DOHH2 (cell line): ENCODE data around the gene BBS12.
A peak's percentile ranks its signal among the peaks of the same experiment; 100 is the strongest.

ENCODE experiments used
- H3F3A ChIP-seq: fragments of 200-600 bp; sonication (generic), shearing (Covaris generic); 2 replicates; pipeline ENCODE4 v1.6.0; 2016; ENCODE audit warnings: antibody characterized with exemption, mild to moderate bottlenecking; ENCODE audit not compliant: control insufficient read depth, insufficient read depth
- H3K27ac ChIP-seq: fragments of 200-600 bp; sonication (generic); 2 replicates; pipeline ENCODE4 v1.5.1; 2014; ENCODE audit warnings: low read depth, mild to moderate bottlenecking, low read length, moderate library complexity
- H3K27me3 ChIP-seq: fragments of 200-600 bp; sonication (generic); 2 replicates; pipeline ENCODE4 v1.6.1; 2014; ENCODE audit warnings: mild to moderate bottlenecking, low read length, mixed read lengths; ENCODE audit not compliant: control insufficient read depth
- H3K36me3 ChIP-seq: fragments of 200-600 bp; sonication (generic); 2 replicates; pipeline ENCODE4 v1.6.1; 2014; ENCODE audit warnings: mild to moderate bottlenecking, low read length, moderate library complexity, mixed read lengths; ENCODE audit not compliant: control insufficient read depth
- H3K4me1 ChIP-seq: fragments of 200-600 bp; sonication (generic); 2 replicates; pipeline ENCODE4 v1.6.1; 2014; ENCODE audit warnings: mild to moderate bottlenecking, low read length, mixed read lengths; ENCODE audit not compliant: control insufficient read depth
- H3K4me2 ChIP-seq: fragments of 200-600 bp; sonication (generic); 2 replicates; pipeline ENCODE4 v1.6.0; 2014; ENCODE audit warnings: mild to moderate bottlenecking, low read length, moderate library complexity
- H3K4me3 ChIP-seq: fragments of 200-600 bp; sonication (generic); 2 replicates; pipeline ENCODE4 v1.5.1; 2014; ENCODE audit warnings: mild to moderate bottlenecking, low read length, mixed read lengths
- H3K79me2 ChIP-seq: fragments of 200-600 bp; sonication (generic); 2 replicates; pipeline ENCODE4 v1.6.1; 2014; ENCODE audit warnings: mild to moderate bottlenecking, low read length, mixed read lengths; ENCODE audit not compliant: control insufficient read depth
- H3K9me2 ChIP-seq: fragments of 200-600 bp; sonication (generic); replicated peaks from 2 replicates; pipeline ENCODE4 v1.6.1; 2014; ENCODE audit warnings: mild to moderate bottlenecking, low read length, mixed read lengths; ENCODE audit not compliant: control insufficient read depth
- H3K9me3 ChIP-seq: fragments of 200-600 bp; sonication (generic); 2 replicates; pipeline ENCODE4 v1.6.1; 2014; ENCODE audit warnings: antibody characterized with exemption, low read length, mixed read lengths; ENCODE audit not compliant: control insufficient read depth, insufficient read depth
- H4K20me1 ChIP-seq: fragments of 200-600 bp; sonication (generic); 2 replicates; pipeline ENCODE4 v1.6.0; 2014; ENCODE audit warnings: low read depth, mild to moderate bottlenecking, antibody characterized with exemption, low read length, moderate library complexity; ENCODE audit not compliant: control insufficient read depth, insufficient read depth
- EZH2phosphoT487 ChIP-seq: fragments of 200-600 bp; sonication (generic); IDR thresholded peaks from 2 replicates; pipeline ENCODE4 v1.6.1; 2017; ENCODE audit warnings: borderline replicate concordance, mild to moderate bottlenecking, antibody characterized with exemption, low read length, moderate library complexity, mixed read lengths
- TF ChIP-seq, protein P1 (sequence below): fragments of 200-600 bp; sonication (generic); IDR thresholded peaks from one replicate; pipeline ENCODE4 v1.5.1; 2014; ENCODE audit warnings: antibody characterized with exemption, mild to moderate bottlenecking, low read depth, low read length; ENCODE audit not compliant: poor library complexity, severe bottlenecking

The BBS12 gene

DNA sequence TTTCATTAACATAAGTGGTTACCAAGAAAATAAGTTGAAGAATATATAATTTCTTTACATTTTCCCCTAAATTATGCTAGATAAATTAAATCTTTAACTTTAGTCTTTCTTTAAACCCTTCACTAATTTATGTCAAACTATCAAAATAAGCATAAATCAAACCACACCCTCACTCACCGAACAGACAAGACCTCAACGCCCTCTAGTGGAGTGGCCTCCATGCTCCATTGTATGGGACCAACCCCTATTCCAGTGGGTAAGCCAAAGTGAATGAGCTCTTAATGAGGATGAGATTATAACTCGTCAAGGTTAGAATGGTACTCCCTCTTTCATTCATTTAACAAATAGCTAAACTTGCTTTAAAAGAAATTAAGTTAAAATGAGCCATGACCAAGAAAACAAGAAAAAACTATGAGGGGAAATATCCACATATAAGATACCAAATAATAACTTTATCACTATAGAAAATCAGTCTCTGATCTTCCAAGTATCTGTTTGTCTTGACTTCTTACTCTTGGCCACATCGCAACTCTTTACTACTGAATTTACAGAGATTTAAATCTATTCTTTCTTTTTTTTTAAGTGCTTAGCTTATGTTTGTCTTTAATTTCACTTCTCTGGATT, 15.6 kb upstream of the BBS12 start:
- H3K4me2 ChIP-seq: no peak overlapping the region
- no peak overlapping the region for H3K4me3 ChIP-seq
- no peaks in the 10 kb centered on the region for H3K79me2 ChIP-seq
- H3K9me2 ChIP-seq: no peaks in the 10 kb centered on the region
- H3K9me3 ChIP-seq: no peaks in the 10 kb centered on the region
- H3K27ac ChIP-seq: no peak overlapping the region
- no peaks in the 10 kb centered on the region for H3K4me1 ChIP-seq
- no peak for TF ChIP-seq EZH2phosphoT487
- TF ChIP-seq, protein P1, sequence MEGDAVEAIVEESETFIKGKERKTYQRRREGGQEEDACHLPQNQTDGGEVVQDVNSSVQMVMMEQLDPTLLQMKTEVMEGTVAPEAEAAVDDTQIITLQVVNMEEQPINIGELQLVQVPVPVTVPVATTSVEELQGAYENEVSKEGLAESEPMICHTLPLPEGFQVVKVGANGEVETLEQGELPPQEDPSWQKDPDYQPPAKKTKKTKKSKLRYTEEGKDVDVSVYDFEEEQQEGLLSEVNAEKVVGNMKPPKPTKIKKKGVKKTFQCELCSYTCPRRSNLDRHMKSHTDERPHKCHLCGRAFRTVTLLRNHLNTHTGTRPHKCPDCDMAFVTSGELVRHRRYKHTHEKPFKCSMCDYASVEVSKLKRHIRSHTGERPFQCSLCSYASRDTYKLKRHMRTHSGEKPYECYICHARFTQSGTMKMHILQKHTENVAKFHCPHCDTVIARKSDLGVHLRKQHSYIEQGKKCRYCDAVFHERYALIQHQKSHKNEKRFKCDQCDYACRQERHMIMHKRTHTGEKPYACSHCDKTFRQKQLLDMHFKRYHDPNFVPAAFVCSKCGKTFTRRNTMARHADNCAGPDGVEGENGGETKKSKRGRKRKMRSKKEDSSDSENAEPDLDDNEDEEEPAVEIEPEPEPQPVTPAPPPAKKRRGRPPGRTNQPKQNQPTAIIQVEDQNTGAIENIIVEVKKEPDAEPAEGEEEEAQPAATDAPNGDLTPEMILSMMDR: peak; percentile 89
- no peaks in the 10 kb centered on the region for H3F3A ChIP-seq
- H3K36me3 ChIP-seq: no peaks in the 10 kb centered on the region
- no peaks in the 10 kb centered on the region for H4K20me1 ChIP-seq
- H3K27me3 ChIP-seq: peaks cover 10% of the 10 kb centered on the region

DNA sequence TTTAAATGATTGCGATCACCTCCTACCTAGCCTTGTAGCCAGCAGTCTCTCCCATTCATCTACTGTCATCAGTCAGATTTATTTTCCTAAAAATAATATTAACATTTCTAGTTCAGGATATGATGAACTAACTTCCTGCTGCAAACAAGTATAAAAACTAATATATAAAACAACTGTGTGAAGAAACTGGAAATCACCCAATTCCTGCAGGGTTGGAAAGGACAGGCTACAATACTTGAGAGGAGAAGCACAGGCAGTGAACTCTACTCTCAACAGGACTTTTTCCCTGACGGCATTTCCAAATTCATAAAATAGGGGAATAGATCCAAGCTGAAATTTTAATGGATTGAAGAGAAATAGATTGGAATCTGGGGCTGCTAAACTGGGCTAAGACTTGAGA, 14.2 kb upstream of the BBS12 start:
- no peaks in the 10 kb centered on the region for H3K79me2 ChIP-seq
- H3F3A ChIP-seq: no peaks in the 10 kb centered on the region
- H3K27me3 ChIP-seq: peaks cover 7% of the 10 kb centered on the region
- H3K4me3 ChIP-seq: no peak overlapping the region
- H3K4me2 ChIP-seq: no peak overlapping the region
- no peak for TF ChIP-seq EZH2phosphoT487
- TF ChIP-seq, protein P1: no peak
- no peaks in the 10 kb centered on the region for H3K9me3 ChIP-seq
- H3K27ac ChIP-seq: no peak overlapping the region
- H3K4me1 ChIP-seq: no peaks in the 10 kb centered on the region
- no peaks in the 10 kb centered on the region for H4K20me1 ChIP-seq
- H3K9me2 ChIP-seq: no peaks in the 10 kb centered on the region
- H3K36me3 ChIP-seq: no peaks in the 10 kb centered on the region

DNA sequence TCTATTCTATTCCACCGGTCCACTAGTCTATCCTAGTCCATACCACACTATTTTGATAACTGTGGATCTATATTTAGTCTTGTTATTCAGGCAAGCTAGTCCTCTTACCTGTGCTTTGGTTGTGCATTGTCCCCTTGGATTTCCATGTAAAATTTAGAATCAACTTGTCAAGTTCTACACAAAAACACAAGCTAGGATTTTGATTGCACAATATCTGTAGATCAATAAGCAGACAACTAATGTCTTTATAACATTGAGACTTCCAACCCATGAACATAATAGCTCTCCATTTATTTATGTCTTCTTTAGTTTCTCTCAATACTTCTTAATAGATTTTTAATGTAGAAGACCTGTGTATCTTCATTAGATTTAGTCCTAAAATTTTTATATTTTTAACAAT, 10.2 kb upstream of the BBS12 start:
- peaks cover 7% of the 10 kb centered on the region for H3K27me3 ChIP-seq

More for the DNA sequence above, 10.2 kb upstream of the BBS12 start:
- Histone ChIP-seq H3K27ac (no peak overlapping the region), H3K9me3 (no peaks in the 10 kb centered on the region), H3K4me1 (no peaks in the 10 kb centered on the region), H3F3A (no peaks in the 10 kb centered on the region), H3K4me3 (no peak overlapping the region), H4K20me1 (no peaks in the 10 kb centered on the region), H3K4me2 (no peak overlapping the region), H3K36me3 (no peaks in the 10 kb centered on the region), H3K79me2 (no peaks in the 10 kb centered on the region), H3K9me2 (no peaks in the 10 kb centered on the region)
- TF ChIP-seq, protein P1: no peak
- TF ChIP-seq EZH2phosphoT487: no peak
